ENCODE measurements around the gene SEC11C. TPM values are rescaled to one million over a fixed set of nuclear protein-coding genes. Genes with fewer than 3 reads are reported as not detected.
A peak's percentile ranks its signal among the peaks of the same experiment; 100 is the strongest.
"Not testable (repeated sequence)": the region's sequence is repeated elsewhere in the genome, so short reads cannot be mapped to it uniquely, and the experiment has no call there.

Gene SEC11C
- total RNA-seq, 1 donor from 2014 or later, result 54.3 TPM

DNA sequence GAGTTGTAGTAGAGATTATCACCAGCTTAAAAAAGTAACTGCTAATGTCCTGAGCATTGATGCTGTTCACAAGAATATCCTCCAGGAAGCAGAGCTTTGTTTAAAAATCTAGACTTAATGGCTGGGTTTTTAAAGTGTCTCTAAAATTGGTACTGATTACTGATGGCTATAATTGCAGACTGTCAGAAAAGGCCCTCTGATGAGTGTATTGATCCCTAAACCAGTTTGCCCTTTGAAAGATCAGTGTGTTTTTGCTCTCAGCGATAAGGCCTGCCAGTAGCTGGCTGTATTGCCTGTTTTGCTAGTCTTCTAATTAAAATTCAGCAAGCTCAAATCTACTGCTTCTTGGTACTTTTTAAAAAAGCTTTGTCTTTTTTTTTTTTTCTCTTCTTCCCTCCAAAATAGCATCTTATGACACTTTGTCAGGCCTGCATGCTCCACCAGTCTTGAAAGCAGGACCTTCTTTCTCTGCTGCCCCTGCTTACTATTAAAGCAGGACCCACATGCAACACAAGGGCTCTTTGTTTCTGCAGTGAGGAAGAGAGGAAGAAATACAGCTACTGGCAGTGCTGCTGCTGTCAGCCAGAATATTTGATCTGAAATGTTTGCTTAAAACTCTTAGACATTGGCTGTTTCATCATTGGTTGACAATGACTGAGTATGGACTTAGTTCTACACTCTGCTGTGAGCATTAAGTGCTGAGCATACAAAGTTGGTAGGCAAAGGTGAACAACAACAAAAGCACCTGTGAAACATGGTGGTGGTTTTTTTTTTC lies 1.8 kb downstream of the SEC11C start:
- Mint-ChIP-seq H3K4me1 (peaks cover 35% of the 10 kb centered on the region), H3K27ac (ENCODE audit: unreplicated experiment) (peak overlapping the region; percentile 3), H3K36me3 (ENCODE audit: low read depth) (no peaks in the 10 kb centered on the region), H3K9me3 (no peaks in the 10 kb centered on the region), H3K27me3 (ENCODE audit: low read depth) (peaks cover 20% of the 10 kb centered on the region), H3K4me3 (peak overlapping the region; percentile 82)
- no peak for DNase-seq (ENCODE audit: low read depth, low spot score)
- TF ChIP-seq, protein P1, sequence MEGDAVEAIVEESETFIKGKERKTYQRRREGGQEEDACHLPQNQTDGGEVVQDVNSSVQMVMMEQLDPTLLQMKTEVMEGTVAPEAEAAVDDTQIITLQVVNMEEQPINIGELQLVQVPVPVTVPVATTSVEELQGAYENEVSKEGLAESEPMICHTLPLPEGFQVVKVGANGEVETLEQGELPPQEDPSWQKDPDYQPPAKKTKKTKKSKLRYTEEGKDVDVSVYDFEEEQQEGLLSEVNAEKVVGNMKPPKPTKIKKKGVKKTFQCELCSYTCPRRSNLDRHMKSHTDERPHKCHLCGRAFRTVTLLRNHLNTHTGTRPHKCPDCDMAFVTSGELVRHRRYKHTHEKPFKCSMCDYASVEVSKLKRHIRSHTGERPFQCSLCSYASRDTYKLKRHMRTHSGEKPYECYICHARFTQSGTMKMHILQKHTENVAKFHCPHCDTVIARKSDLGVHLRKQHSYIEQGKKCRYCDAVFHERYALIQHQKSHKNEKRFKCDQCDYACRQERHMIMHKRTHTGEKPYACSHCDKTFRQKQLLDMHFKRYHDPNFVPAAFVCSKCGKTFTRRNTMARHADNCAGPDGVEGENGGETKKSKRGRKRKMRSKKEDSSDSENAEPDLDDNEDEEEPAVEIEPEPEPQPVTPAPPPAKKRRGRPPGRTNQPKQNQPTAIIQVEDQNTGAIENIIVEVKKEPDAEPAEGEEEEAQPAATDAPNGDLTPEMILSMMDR (conservative IDR thresholded peaks at IDR 0.05), result no peak

DNA sequence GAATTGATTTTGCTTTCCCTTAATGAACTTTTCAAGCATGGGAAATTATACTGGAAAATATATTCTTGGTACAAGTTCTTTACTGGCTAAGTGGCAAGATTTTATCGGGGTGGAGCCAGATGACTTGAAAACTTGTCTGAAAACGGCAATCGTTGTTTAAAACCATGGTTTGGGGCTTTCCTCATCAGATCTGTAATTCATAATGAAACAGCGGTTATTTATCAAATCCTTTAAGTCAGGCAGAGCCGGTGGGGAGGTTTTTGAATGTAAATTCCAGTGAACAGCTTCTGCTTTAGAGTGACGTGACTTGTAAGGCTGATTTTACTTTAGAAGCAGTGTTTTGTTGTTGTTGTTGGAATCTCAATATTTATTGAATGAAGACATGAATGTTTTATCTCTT lies 2.6 kb downstream of the SEC11C start:
- Mint-ChIP-seq H3K9me3 (no peaks in the 10 kb centered on the region), H3K36me3 (ENCODE audit: low read depth) (no peaks in the 10 kb centered on the region), H3K27me3 (ENCODE audit: low read depth) (peaks cover 14% of the 10 kb centered on the region), H3K4me3 (peak overlapping the region; percentile 48), H3K27ac (ENCODE audit: unreplicated experiment) (no peak overlapping the region), H3K4me1 (peaks cover 35% of the 10 kb centered on the region)
- no peak for DNase-seq (ENCODE audit: low read depth, low spot score)
- TF ChIP-seq, protein P1 (conservative IDR thresholded peaks at IDR 0.05), result no peak

DNA sequence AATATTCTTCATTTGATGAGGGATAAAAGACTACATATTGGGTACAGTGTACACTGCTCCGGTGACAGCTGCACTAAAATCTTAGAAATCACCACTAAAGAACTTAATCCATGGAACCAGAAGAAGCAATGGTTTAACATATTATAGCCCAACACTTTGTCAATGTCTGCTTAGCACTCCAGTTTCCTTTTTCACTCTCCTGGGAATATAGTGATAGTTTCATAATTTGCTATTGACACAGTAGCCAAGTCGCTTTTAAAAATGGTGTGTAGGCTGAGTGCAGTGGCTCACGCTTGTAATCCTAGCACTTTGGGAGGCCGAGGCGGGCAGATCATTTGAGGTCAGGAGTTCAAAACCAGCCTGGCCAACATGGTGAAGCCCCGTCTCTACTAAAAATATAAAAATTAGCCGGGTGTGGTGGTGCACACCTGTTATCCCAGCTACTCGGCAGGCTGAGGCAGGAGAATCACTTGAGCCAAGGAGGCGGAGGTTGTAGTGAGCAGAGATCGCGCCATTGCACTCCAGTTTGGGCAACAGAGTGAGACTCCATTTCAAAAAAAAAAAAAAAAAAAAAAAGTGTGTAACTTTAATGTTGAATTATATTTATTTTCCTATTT lies 3.2 kb downstream of the SEC11C start:
- Mint-ChIP-seq H3K27ac (ENCODE audit: unreplicated experiment) (peak overlapping the region; percentile 21), H3K4me3 (peak overlapping the region; percentile 48), H3K4me1 (peaks cover 37% of the 10 kb centered on the region)
- not testable (repeated sequence) for H3K36me3 Mint-ChIP-seq (ENCODE audit: low read depth); H3K27me3 Mint-ChIP-seq (ENCODE audit: low read depth); DNase-seq (ENCODE audit: low read depth, low spot score); H3K9me3 Mint-ChIP-seq

DNA sequence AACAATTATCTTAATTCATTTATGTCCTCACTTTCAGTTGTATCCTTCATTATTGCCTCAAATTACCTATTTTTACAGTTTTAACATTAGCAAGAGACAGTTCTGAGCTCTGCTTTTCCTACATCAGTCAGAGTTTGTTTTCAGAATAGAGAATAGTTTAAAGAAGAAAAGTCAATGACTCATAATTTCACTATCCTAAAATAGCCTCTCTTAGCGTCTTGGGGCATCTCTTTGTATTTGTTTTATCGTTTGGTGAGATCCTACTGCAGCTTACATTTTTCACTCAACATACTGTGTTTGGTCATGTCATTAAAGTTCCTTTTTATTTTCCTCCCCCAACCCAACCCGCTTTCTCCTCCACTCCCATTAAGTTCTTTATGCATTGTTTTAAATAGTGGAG lies 3.8 kb downstream of the SEC11C start:
- Mint-ChIP-seq H3K36me3 (ENCODE audit: low read depth) (peaks cover 3% of the 10 kb centered on the region), H3K27me3 (ENCODE audit: low read depth) (peaks cover 5% of the 10 kb centered on the region), H3K27ac (ENCODE audit: unreplicated experiment) (no peak overlapping the region), H3K4me1 (peaks cover 38% of the 10 kb centered on the region), H3K4me3 (no peak overlapping the region), H3K9me3 (no peaks in the 10 kb centered on the region)
- DNase-seq (ENCODE audit: low read depth, low spot score), result no peak
- TF ChIP-seq, protein P1 (conservative IDR thresholded peaks at IDR 0.05), result no peak

DNA sequence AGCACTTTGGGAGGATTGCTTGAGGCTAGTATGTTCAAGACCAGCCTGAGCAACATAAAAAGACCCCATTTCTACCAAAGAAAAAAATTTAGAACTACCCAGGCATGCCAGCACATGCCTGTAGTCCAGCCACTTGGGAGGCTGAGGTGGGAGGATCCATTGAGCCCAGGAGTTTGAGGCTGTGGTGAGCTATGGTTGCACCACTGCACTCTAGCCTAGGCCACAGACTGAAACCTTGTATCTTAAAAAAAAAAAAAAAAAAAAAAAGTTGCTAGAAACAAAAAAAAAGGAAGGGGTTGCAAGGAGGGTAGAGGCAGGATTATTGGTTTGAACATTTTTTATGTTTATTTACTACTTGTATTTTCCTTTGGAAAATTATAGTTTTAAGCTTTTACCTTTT lies 4.8 kb downstream of the SEC11C start:
- no peak overlapping the region for H3K27ac Mint-ChIP-seq (ENCODE audit: unreplicated experiment)
- DNase-seq (ENCODE audit: low read depth, low spot score), result no peak
- H3K36me3 Mint-ChIP-seq (ENCODE audit: low read depth), result peaks cover 3% of the 10 kb centered on the region
- TF ChIP-seq, protein P1 (conservative IDR thresholded peaks at IDR 0.05), result no peak
- peaks cover 38% of the 10 kb centered on the region for H3K4me1 Mint-ChIP-seq
- no peaks in the 10 kb centered on the region for H3K27me3 Mint-ChIP-seq (ENCODE audit: low read depth)
- no peak overlapping the region for H3K4me3 Mint-ChIP-seq
- no peaks in the 10 kb centered on the region for H3K9me3 Mint-ChIP-seq

DNA sequence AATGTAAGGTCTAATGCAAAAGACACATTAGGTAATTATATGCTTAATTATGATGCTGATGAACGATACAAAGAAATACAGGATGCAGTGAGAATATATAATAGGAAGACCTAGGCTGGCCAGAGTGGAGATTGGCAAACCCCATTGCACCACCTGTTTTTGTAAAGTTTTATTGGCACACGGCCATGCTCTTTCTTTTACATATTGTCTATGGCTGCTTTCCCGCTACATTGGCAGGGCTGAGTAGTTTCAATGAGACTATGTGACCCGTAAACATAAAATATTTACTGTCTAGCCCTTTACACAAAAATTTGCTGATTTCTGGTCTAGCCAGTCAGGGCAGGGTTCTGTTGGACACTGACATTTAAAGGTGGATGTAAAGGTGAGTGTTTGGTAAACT lies 5.4 kb downstream of the SEC11C start:
- TF ChIP-seq, protein P1 (conservative IDR thresholded peaks at IDR 0.05), result no peak
- H3K4me3 Mint-ChIP-seq, result no peak overlapping the region
- H3K27ac Mint-ChIP-seq (ENCODE audit: unreplicated experiment), result no peak overlapping the region
- DNase-seq (ENCODE audit: low read depth, low spot score), result no peak
- H3K9me3 Mint-ChIP-seq, result no peaks in the 10 kb centered on the region
- H3K4me1 Mint-ChIP-seq, result peaks cover 38% of the 10 kb centered on the region
- peaks cover 3% of the 10 kb centered on the region for H3K36me3 Mint-ChIP-seq (ENCODE audit: low read depth)
- no peaks in the 10 kb centered on the region for H3K27me3 Mint-ChIP-seq (ENCODE audit: low read depth)
